ENCODE results near the gene SCAF11. TPM values are rescaled to one million over a fixed set of nuclear protein-coding genes. Genes with fewer than 3 reads are reported as not detected.
"Not testable (repeated sequence)": the region's sequence is repeated elsewhere in the genome, so short reads cannot be mapped to it uniquely, and the experiment has no call there.

The SCAF11 gene
- total RNA-seq (100 to 1,000 TPM in 4 of 5 donors, 10 to 100 TPM in 1; 80.8 to 246 (median 128) TPM), polyA plus RNA-seq (10 to 100 TPM; 17.4 to 27.5 (median 20.5) TPM)
- long read RNA-seq, donor 1, partial matches to known transcripts = 0 of 4 reads
- long read RNA-seq, donor 1, other reads (novel, unspliced or antisense) = 0 of 4 reads
- long read RNA-seq, donor 2, full-length matches to known transcripts = 11 of 11 reads
- long read RNA-seq, donor 2, partial matches to known transcripts = 0 of 11 reads
- long read RNA-seq, donor 2, other reads (novel, unspliced or antisense) = 0 of 11 reads
- long read RNA-seq, donor 3, partial matches to known transcripts = 0 of 2 reads
- long read RNA-seq, donor 3, other reads (novel, unspliced or antisense) = 0 of 2 reads
- long read RNA-seq, donor 4, full-length matches to known transcripts = 1 of 1 reads
- long read RNA-seq, donor 4, partial matches to known transcripts = 0 of 1 reads
- long read RNA-seq, donor 4, other reads (novel, unspliced or antisense) = 0 of 1 reads
- long read RNA-seq, donor 5, full-length matches to known transcripts = 13 of 25 reads
- long read RNA-seq, donor 5, partial matches to known transcripts = 12 of 25 reads
- long read RNA-seq, donor 5, other reads (novel, unspliced or antisense) = 0 of 25 reads
- long read RNA-seq, donor 6, full-length matches to known transcripts = 20 of 29 reads
- long read RNA-seq, donor 6, partial matches to known transcripts = 9 of 29 reads
- long read RNA-seq, donor 6, other reads (novel, unspliced or antisense) = 0 of 29 reads
- long read RNA-seq, donor 7, full-length matches to known transcripts = 9 of 27 reads
- long read RNA-seq, donor 7, partial matches to known transcripts = 18 of 27 reads
- long read RNA-seq, donor 7, other reads (novel, unspliced or antisense) = 0 of 27 reads
- long read RNA-seq, donor 8, full-length matches to known transcripts = 12 of 12 reads
- long read RNA-seq, donor 8, partial matches to known transcripts = 0 of 12 reads
- long read RNA-seq, donor 8, other reads (novel, unspliced or antisense) = 0 of 12 reads
- long read RNA-seq, donor 9, full-length matches to known transcripts = 7 of 35 reads
- long read RNA-seq, donor 9, partial matches to known transcripts = 28 of 35 reads
- long read RNA-seq, donor 9, other reads (novel, unspliced or antisense) = 0 of 35 reads
- long read RNA-seq, donor 10, full-length matches to known transcripts = 8 of 8 reads
- long read RNA-seq, donor 10, partial matches to known transcripts = 0 of 8 reads
- long read RNA-seq, donor 10, other reads (novel, unspliced or antisense) = 0 of 8 reads

- Histone ChIP-seq H3K9me3 (no peaks in the 10 kb centered on the region), H3K4me1 (peaks cover 26 to 48% (median 35%) of the 10 kb centered on the region in 4 donors), H3K27ac (peak within 1 kb of the TSS; percentile 95 to 100 (median 99)), H3K27me3 (no peaks in the 10 kb centered on the region), H3K36me3 (peaks cover 0 to 4% (median 0%) of the 10 kb centered on the region in 4 donors), H3K4me3 (peak within 1 kb of the TSS; percentile 66 to 87 (median 79))
- TF ChIP-seq POLR2A (IDR thresholded peaks at IDR 0.05) = peak in 2 of 4 donors; percentile 42 to 83
- TF ChIP-seq CTCF (IDR thresholded peaks at IDR 0.05) = peak in 6 of 7 experiments; percentile 96 to 100 (median 98)
- no peak for TF ChIP-seq EP300 (IDR thresholded peaks at IDR 0.05)
- TF ChIP-seq POLR2AphosphoS5 (IDR thresholded peaks at IDR 0.05) = peak; percentile 95 to 98 (median 98)
- intact Hi-C loops (cut with DNase I; ENCODE audit: low total_unique reads) = no loop called here
- WGBS, 5 donors = 0 to 1% (median 0%) methylated on average over 25 to 54 of the region's 54 CpGs
- peak; percentile 100 for DNase-seq
Observed at GRCh38 chr12:45990468-45991283, at the start of gene SCAF11. Gene SCAF11, minus strand, starts transcription at chr12:45990574. Its CDS starts 26,407 bp downstream, at chr12:45964167.

- H3K36me3 ChIP-seq, DNase-seq: not testable (repeated sequence)
- WGBS, 5 donors = 13 to 35% (median 17%) methylated on average over 2 to 4 of the region's 4 CpGs
Observed at GRCh38 chr12:46037066-46037465, 46.7 kb upstream of the SCAF11 start.

GRCh38 chr12:46027172-46027571 is 36.8 kb upstream of the SCAF11 start:
- H3K4me1 ChIP-seq = no peaks in the 10 kb centered on the region
- intact Hi-C loops (cut with DNase I; ENCODE audit: low total_unique reads) = no loop called here

More at GRCh38 chr12:46037066-46037465, 46.7 kb upstream of the SCAF11 start:
- intact Hi-C loops (cut with DNase I; ENCODE audit: low total_unique reads); H3K9me3 ChIP-seq; H3K4me1 ChIP-seq; H3K27ac ChIP-seq; H3K4me3 ChIP-seq; H3K27me3 ChIP-seq: not testable (repeated sequence)

More at GRCh38 chr12:46027172-46027571, 36.8 kb upstream of the SCAF11 start:
- peaks cover 19 to 68% (median 63%) of the 10 kb centered on the region in 4 donors for H3K9me3 ChIP-seq
- H3K27me3 ChIP-seq = no peaks in the 10 kb centered on the region
- H3K27ac ChIP-seq = no peak overlapping the region
- DNase-seq = no peak
- H3K36me3 ChIP-seq = no peaks in the 10 kb centered on the region
- TF ChIP-seq POLR2AphosphoS5 (IDR thresholded peaks at IDR 0.05) (no peak), CTCF (IDR thresholded peaks at IDR 0.05) (no peak), EP300 (IDR thresholded peaks at IDR 0.05) (no peak), POLR2A (IDR thresholded peaks at IDR 0.05) (no peak)
- H3K4me3 ChIP-seq = no peak overlapping the region
